Peyer's patch (tissue), 4 donors: ENCODE results near the gene RAD50. TPM values are rescaled to one million over a fixed set of nuclear protein-coding genes. Genes with fewer than 3 reads are reported as not detected.

Source experiments
- DNase-seq, 3 donors: peaks; one replicate each; pipeline ENCODE4 v3.0.0-alpha.2; 2017 to 2019
- H3K27ac ChIP-seq, 4 donors: fragments of 200-600 bp; sonication (generic); one replicate each; pipeline ENCODE4 v1.5.1; 2016 to 2019
- H3K27me3 ChIP-seq, 2 donors: fragments of 200-600 bp; sonication (generic); one replicate each; pipeline ENCODE4 v1.5.1; 2019
- H3K36me3 ChIP-seq, 3 donors: fragments of 200-600 bp; sonication (generic); one replicate each; pipeline ENCODE4 v1.5.1; 2016 to 2019
- H3K4me1 ChIP-seq, 4 donors: fragments of 200-600 bp; sonication (generic); one replicate each; pipeline ENCODE4 v1.5.1; 2016 to 2019
- H3K4me3 ChIP-seq, 4 donors: fragments of 200-600 bp; sonication (generic); 1 replicate in 3 of 4; 2 replicates in 1 of 4; pipeline ENCODE4 v1.5.1; 2016 to 2019; ENCODE audit warnings: mild to moderate bottlenecking in 1 of 4
- H3K9me3 ChIP-seq, 4 donors: fragments of 200-600 bp; sonication (generic); one replicate each; pipeline ENCODE4 v1.5.1; 2016 to 2019; ENCODE audit warnings: mild to moderate bottlenecking in 1 of 4
- POLR2A ChIP-seq, 2 donors: fragments of 450-650 bp; IDR thresholded peaks; one replicate each; pipeline ENCODE4 v1.5.1; 2017; ENCODE audit warnings: antibody characterized with exemption in 2 of 2, mild to moderate bottlenecking in 2 of 2, moderate library complexity in 2 of 2
- total RNA-seq, 4 donors: library from RNA; depleted of rRNA; stranded (reverse); fragments of >200 nt; gene quantifications; one replicate each; pipeline ENCODE4 v1.1.0, GENCODE V29; 2016
- TF ChIP-seq, protein P1 (sequence below), 6 experiments: fragments of 450-650 bp in 4 of 6; fragments of 200-600 bp in 2 of 6; sonication (generic) in 1 of 6; IDR thresholded peaks; one replicate each; pipeline ENCODE4 v1.5.1; 2017 to 2019; ENCODE audit warnings: antibody characterized with exemption in 6 of 6, mild to moderate bottlenecking in 3 of 6, moderate library complexity in 1 of 6

The RAD50 gene
- total RNA-seq, 4 donors from 2014 or later: 47.5 to 102 (median 54.3) TPM

DNA sequence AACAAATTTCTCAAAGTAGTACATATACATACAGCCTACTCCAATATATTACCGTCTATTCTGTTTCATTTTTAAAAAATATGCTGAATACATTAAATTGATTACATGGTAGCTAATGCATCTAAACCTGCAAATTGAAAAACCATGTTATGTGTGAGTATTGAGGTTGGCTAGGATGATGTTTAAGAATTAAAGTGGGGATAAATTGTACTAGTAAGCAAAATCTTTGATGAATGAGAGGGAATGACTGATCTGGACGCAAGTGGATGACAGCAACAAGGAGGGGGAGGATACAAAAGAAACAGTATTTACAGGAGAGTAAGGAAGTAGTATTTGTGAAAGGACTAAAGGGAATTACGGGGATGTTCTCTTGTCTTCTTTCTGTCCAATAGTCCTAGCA, 37.4 kb downstream of the RAD50 start:
- DNase-seq: no peak
- H3K27ac ChIP-seq: no peak overlapping the region
- TF ChIP-seq POLR2A (IDR thresholded peaks at IDR 0.05): no peak
- TF ChIP-seq, protein P1, sequence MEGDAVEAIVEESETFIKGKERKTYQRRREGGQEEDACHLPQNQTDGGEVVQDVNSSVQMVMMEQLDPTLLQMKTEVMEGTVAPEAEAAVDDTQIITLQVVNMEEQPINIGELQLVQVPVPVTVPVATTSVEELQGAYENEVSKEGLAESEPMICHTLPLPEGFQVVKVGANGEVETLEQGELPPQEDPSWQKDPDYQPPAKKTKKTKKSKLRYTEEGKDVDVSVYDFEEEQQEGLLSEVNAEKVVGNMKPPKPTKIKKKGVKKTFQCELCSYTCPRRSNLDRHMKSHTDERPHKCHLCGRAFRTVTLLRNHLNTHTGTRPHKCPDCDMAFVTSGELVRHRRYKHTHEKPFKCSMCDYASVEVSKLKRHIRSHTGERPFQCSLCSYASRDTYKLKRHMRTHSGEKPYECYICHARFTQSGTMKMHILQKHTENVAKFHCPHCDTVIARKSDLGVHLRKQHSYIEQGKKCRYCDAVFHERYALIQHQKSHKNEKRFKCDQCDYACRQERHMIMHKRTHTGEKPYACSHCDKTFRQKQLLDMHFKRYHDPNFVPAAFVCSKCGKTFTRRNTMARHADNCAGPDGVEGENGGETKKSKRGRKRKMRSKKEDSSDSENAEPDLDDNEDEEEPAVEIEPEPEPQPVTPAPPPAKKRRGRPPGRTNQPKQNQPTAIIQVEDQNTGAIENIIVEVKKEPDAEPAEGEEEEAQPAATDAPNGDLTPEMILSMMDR (IDR thresholded peaks at IDR 0.05): no peak
- H3K27me3 ChIP-seq: no peaks in the 10 kb centered on the region
- no peaks in the 10 kb centered on the region for H3K4me1 ChIP-seq
- H3K36me3 ChIP-seq: peaks cover 0 to 91% (median 0%) of the 10 kb centered on the region in 3 donors
- H3K9me3 ChIP-seq: no peaks in the 10 kb centered on the region
- no peak overlapping the region for H3K4me3 ChIP-seq

DNA sequence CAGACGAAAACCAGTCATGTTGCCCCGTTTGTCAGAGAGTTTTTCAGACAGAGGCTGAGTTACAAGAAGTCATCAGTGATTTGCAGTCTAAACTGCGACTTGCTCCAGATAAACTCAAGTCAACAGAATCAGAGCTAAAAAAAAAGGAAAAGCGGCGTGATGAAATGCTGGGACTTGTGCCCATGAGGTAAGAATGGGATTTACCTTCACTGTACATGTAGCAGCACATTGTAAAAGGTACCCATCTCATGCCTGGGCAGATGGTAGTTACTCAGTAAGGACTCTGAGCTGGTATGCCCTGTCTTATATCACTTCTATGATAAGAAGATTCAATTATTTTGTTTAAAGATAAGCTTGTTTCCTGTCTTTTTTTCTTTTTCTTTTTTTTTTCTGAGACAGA, 38.8 kb downstream of the RAD50 start:
- Histone ChIP-seq H3K9me3 (no peaks in the 10 kb centered on the region), H3K27ac (no peak overlapping the region), H3K4me3 (no peak overlapping the region), H3K36me3 (peaks cover 0 to 94% (median 0%) of the 10 kb centered on the region in 3 donors), H3K4me1 (no peaks in the 10 kb centered on the region), H3K27me3 (no peaks in the 10 kb centered on the region)
- no peak for TF ChIP-seq POLR2A (IDR thresholded peaks at IDR 0.05)
- TF ChIP-seq, protein P1 (IDR thresholded peaks at IDR 0.05): no peak
- no peak for DNase-seq

DNA sequence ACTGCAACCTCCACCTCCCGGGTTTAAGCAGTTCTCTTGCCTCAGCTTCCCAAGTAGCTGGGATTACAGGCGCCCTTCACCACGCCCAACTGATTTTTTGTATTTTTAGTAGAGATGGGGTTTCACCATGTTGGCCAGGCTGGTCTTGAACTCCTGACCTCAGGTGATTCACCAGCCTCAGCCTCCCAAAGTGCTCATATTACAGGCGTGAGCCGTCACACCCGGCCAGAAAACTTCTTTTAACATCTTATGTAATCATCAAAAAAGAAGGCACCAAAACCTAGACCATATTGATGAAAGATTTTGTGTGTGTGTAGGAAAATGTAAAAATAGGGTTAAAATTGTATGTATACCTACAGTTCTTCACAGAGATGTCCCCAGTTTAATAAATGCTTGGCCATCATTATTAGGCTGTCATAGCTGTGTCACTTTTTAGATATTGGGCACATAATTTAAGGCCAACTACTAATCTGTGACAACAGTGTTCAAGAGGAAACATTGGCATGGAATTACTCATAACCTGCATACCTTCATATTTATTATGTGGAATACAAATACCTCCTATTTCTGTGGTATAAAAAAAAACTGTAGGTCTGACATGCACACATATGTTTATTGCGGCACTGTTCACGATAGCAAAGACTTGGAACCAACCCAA, 44.4 kb downstream of the RAD50 start:
- H3K4me3 ChIP-seq: no peak overlapping the region
- H3K36me3 ChIP-seq: peaks cover 0 to 90% (median 0%) of the 10 kb centered on the region in 3 donors
- no peaks in the 10 kb centered on the region for H3K4me1 ChIP-seq
- TF ChIP-seq, protein P1 (IDR thresholded peaks at IDR 0.05): no peak
- no peak for TF ChIP-seq POLR2A (IDR thresholded peaks at IDR 0.05)
- no peak for DNase-seq
- no peak overlapping the region for H3K27ac ChIP-seq
- no peaks in the 10 kb centered on the region for H3K27me3 ChIP-seq
- H3K9me3 ChIP-seq: no peaks in the 10 kb centered on the region

DNA sequence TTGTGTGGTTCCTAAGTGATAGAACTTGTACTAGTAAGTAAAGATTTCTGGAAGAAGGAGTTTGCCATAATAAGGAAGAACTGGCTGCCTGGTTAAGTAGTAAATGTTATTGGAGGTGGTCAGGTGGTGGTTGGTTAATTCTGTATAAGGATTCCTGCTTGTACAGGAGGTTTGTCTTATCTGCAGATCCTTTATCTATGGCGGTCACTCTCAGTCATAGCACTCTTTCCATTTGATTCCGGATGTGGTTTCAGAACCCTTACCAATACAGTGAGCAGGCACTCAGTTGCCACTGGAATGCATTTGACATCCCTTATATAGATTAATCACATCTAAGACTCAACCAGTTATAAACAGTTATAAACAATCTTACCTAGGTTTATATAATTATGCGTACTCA, 50.3 kb downstream of the RAD50 start:
- no peaks in the 10 kb centered on the region for H3K27me3 ChIP-seq

DNA sequence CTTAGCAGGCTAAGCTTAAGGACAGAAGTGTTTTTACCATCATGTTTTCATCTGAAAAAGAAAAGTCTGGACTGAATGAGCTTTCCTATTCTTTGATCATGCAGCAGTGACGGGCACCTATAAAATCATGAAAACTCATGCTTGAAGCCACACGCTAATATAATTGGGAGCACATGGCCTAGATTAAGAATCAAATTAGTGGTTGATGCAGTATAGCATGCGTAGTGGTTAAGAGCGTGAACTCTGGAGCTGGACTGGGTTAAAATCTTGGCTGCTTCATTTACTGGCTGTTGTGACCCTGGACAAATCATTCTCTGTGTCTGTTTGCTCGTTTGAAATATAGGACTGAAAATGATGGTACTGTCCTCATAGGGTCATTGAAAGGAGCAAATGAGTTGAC, 51.3 kb downstream of the RAD50 start:
- Histone ChIP-seq H3K4me3 (no peak overlapping the region), H3K36me3 (peaks cover 0 to 89% (median 0%) of the 10 kb centered on the region in 3 donors), H3K27me3 (no peaks in the 10 kb centered on the region), H3K27ac (no peak overlapping the region), H3K4me1 (no peaks in the 10 kb centered on the region), H3K9me3 (no peaks in the 10 kb centered on the region)
- no peak for DNase-seq
- TF ChIP-seq, protein P1 (IDR thresholded peaks at IDR 0.05): no peak
- no peak for TF ChIP-seq POLR2A (IDR thresholded peaks at IDR 0.05)

More for the DNA sequence above, 50.3 kb downstream of the RAD50 start:
- Histone ChIP-seq H3K9me3 (no peaks in the 10 kb centered on the region), H3K4me1 (no peaks in the 10 kb centered on the region), H3K36me3 (peaks cover 0 to 87% (median 0%) of the 10 kb centered on the region in 3 donors), H3K27ac (no peak overlapping the region), H3K4me3 (no peak overlapping the region)
- no peak for DNase-seq
- TF ChIP-seq POLR2A (IDR thresholded peaks at IDR 0.05): no peak
- TF ChIP-seq, protein P1 (IDR thresholded peaks at IDR 0.05): no peak
